Astrocyte of the hippocampus (primary cell): Measurements from ENCODE around the gene FLACC1.
"Not testable (repeated sequence)": the region's sequence is repeated elsewhere in the genome, so short reads cannot be mapped to it uniquely, and the experiment has no call there.

Source experiments
- DNase-seq: peaks from one replicate; pipeline ENCODE4 v3.0.0; 2011; ENCODE audit warnings: low read depth, low spot score

FLACC1 gene

DNA sequence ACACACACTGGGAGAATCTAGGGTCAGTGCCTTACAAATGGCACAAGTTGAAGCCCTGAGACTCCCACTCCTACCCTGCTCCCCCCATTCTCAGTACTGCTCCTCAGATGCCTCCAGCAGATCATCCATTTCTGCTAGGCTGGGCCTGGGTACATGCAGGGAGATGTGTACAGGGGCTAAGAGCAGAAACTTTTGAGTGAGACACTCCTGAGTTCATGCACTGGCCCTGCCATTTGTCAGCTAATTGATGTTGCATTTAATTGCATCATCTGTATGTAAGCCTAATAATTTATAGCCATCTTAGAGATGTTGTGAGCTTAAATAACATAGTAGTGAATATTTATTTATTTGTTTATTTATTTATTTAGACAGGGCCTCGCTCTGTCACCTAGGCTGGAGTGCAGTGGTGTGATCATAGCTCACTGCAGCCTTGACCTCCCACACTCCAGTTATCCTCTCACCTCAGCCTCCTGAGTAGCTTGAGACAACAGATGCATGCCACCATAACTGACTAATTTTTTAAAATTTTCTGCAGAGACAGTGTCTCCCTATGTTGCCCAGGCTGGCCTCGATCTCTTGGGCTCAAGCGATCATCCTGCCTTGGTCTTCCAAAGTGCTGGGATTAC is 101.6 kb downstream of the FLACC1 start:
- no peak for DNase-seq

DNA sequence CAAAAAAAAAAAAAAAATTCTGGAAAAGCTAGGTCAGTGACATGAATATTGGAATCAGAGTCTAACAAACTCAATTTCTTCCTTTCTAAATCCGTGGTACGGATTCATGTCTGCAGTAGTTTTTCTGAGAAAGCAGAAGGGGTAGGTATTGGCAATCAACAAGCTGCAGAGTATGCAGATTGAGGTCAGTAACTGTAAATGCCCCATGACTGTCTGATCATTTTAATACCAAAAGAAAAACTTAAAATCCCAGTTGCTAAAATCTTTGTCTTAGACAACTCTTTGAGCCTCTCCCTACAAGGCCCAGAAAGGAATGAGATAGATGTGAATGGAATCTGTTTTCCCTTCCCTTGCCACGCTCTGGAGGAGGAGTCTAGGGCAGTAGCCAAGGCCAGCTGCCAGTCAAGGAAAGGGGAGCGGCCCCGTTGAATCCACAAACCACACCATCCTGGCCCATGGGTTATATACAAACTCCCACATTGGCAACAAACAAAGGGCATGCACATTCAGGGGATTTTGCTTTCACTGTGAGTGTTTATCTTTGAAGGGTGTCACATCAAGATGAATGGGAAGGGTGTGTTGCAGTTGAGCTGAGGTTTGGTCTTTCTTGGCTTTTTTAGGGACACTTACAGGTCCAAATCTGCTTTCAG is 102.9 kb downstream of the FLACC1 start:
- DNase-seq: peak; percentile 85

DNA sequence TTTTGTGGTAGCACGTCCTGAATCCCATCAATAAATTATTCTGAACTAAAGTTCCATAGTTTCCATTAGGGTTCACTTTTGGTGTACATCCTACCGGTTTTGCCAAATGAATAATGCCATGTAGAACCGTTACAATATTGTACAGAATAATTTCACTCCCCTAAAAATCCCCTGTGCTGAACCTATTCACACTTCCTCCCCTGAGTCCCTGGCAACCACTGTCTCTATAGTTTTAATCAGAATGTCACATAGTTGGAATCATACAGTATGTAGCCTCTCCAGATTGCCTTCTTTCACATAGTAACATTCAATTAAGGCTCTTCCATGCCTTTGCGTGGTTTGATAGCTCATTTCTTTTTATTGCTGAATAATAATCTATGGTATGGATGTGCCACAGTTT is 106.4 kb downstream of the FLACC1 start:
- DNase-seq: no peak

DNA sequence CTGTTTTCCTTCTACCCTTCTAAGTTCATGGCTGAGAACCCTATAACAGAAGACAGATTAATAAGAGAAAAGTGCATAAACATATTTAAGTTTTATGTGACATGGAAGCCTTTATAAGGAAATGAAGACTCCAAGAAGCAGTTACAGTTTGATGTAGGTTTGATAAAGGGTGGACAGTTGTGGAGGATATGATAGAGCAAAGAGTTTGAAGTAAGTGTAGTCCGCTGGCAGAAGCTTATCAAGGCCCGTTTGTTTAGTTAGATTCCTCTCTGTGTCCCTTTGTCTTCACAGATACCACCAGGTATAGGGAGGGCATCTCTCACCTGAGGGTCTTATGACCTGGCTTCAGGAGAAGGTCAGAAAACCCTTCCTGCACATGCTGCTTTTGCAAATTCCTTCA is 107.3 kb downstream of the FLACC1 start:
- DNase-seq: no peak

DNA sequence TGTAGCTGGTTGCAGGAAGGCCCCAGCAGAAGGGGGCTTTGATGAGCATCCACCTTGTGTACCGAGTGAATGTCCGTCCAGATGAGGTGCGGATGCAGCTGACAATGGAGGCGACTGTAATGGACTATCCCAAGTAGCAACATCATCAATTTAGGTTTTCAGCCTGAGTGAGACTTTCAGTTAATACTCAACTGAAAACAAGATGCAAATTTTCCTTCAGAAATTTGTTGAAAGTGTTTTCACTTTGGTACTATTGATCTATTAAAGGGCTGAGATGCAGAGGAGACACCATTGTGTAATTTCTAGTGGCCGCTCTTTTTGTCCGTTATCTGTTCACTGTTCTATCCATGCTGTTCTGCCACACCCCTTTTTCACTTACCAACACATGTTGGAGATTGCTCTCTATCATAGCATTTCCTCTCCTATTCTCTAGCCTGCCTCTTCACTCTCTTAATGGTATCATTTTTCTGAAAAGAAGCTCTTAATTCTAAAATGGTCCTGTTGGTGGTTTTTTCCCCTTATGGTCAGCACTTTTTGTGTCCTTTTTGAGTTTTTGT is 108.8 kb downstream of the FLACC1 start:
- no peak for DNase-seq

DNA sequence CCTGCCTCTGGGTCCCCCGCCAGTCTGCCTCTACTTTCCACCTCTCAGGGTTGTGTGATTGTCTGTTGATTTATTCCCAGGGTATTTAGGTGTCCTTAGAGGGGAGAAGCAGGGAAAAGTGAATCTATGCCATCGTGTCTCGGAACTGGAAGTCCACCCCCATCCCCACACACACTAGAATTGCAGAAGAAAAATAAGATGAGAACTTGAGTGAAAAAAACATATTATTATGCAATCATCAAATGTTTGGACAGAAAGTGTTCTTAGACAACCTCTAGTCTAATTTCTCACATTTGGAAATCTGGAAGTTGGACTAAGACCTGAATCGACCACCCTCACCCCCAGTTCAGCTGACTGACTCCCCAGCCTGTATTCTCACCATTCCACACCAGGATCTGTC is 110.9 kb downstream of the FLACC1 start:
- no peak for DNase-seq

DNA sequence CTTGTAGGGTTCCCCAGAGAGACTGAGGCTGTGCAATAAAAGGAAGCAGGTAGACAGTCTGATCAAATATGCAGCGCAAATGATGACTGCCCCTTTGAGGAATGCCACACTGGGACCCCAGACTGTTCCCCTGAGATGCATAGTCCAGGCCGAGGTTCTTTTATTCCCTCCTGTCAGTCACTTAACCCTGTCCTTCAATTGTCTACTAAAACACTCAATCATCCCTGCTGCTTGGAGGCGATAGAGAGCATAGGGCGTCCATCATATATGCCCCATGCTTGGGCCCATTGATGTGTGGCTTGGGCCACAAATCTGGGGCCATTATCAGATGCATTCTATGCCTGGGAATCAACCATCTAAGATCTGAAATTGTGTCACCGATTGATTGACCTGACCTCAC is 112.3 kb downstream of the FLACC1 start:
- DNase-seq: no peak

DNA sequence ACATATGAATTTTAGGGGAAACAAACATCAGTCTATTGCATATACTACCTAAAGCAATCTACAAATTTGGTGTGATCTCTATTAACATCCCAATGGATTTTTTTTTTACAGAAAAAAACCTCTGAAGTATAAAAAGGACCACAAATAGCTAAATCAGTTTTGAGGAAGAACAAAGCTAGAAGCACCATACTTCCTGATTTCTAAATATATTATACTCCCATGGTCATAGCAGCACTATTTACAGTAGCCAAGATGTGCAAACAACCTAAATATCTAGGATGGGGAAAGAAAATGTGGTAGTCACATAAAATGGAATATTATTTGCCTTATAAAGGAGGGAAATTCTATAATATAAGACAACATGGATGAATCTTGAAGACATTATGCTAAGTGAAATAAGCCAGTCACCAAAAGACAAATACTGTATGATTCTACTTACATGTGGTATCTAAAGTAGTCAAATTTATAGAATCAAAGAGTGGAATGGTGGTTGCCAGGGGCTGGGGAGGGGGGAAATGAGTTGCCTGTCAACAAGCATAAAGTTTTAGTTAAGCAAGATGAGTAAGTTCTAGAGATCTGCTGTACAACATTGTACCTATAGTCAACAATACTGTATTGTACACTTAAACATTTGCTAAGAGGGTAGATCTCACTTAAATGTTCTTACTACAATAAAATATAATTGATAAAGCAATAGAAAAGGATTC is 114.4 kb downstream of the FLACC1 start:
- no peak for DNase-seq

DNA sequence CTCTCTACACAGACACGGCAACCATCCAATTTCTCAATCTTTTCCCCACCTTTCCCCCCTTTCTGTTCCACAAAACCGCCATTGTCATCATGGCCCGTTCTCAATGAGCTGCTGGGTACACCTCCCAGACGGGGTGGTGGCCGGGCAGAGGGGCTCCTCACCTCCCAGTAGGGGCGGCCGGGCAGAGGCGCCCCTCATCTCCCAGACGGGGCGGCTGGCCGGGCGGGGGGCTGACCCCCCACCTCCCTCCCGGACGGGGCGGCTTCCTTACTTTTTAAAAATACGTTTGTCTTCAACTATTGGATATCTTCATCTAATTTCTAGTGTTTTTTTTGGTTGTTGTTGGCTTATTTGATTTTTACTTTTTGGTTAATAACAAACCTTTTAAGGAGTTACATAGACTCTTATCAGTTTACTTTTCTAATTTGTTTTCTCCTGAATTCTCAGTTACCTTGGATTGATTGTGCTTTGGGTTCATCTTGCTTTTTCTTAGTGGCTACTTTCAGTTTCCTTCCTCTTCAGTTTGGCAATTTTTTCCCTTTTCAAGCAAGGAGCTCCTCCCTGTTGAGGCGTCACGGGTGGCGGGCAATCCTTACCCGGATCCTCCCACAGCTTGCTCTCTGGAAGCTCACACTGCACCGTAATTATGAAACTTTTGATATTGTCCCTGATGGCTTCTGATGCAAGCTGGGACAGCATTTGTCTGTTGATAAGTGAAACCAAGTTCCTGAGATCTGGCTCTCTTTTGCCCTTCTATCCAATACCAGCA is 117.8 kb downstream of the FLACC1 start:
- DNase-seq: not testable (repeated sequence)
